SU-DHL-6 (cell line): ENCODE results near the gene TENM4.

Experiments used
- H2AFZ ChIP-seq: fragments of 200-600 bp; sonication (generic); 2 replicates; pipeline ENCODE4 v1.6.1; 2014; ENCODE audit warnings: low read depth, mild to moderate bottlenecking, moderate library complexity, mixed read lengths, antibody characterized with exemption, low read length; ENCODE audit not compliant: severe bottlenecking
- H3F3A ChIP-seq: fragments of 200-600 bp; shearing (Covaris generic); 2 replicates; pipeline ENCODE4 v1.6.0; 2016; ENCODE audit warnings: antibody characterized with exemption, mild to moderate bottlenecking; ENCODE audit not compliant: insufficient read depth
- H3K27ac ChIP-seq: fragments of 200-600 bp; sonication (generic); 2 replicates; pipeline ENCODE4 v1.5.1; 2016; ENCODE audit warnings: low read depth, mild to moderate bottlenecking, low read length, moderate library complexity, mixed read lengths
- H3K27me3 ChIP-seq: fragments of 200-600 bp; sonication (generic), shearing (Covaris generic); 2 replicates; pipeline ENCODE4 v1.6.0; 2014; ENCODE audit warnings: mild to moderate bottlenecking, low read length
- H3K36me3 ChIP-seq: fragments of 200-600 bp; sonication (generic); 2 replicates; pipeline ENCODE4 v1.6.1; 2014; ENCODE audit warnings: mild to moderate bottlenecking, low read length, mixed read lengths
- H3K4me2 ChIP-seq: fragments of 300-600, 200-600 bp; shearing (Covaris generic), sonication (generic); 2 replicates; pipeline ENCODE4 v1.6.0; 2014; ENCODE audit warnings: low read length, low read depth, mild to moderate bottlenecking; ENCODE audit not compliant: poor library complexity, severe bottlenecking
- H3K4me3 ChIP-seq: fragments of 200-600 bp; sonication (generic); 2 replicates; pipeline ENCODE4 v1.5.1; 2014; ENCODE audit warnings: antibody characterized with exemption, low read length, mild to moderate bottlenecking, mixed read lengths; ENCODE audit not compliant: insufficient read depth, poor library complexity, severe bottlenecking
- H3K79me2 ChIP-seq: fragments of 200-600 bp; sonication (generic); 2 replicates; pipeline ENCODE4 v1.6.1; 2014; ENCODE audit warnings: mild to moderate bottlenecking, low read length, moderate library complexity; ENCODE audit not compliant: insufficient read depth
- H3K9ac ChIP-seq: fragments of 200-600 bp; sonication (generic); 2 replicates; pipeline ENCODE4 v1.7.0; 2014; ENCODE audit warnings: mild to moderate bottlenecking, low read length
- H3K9me2 ChIP-seq: fragments of 200-600 bp; sonication (generic); replicated peaks from 2 replicates; pipeline ENCODE4 v1.6.1; 2014; ENCODE audit warnings: low read length; ENCODE audit not compliant: insufficient read depth
- H3K9me3 ChIP-seq: fragments of 200-600 bp; sonication (generic); 2 replicates; pipeline ENCODE4 v1.6.1; 2014; ENCODE audit warnings: low read length, mixed read lengths; ENCODE audit not compliant: insufficient read depth
- H4K20me1 ChIP-seq: fragments of 200-600 bp; sonication (generic); 2 replicates; pipeline ENCODE4 v1.6.1; 2014; ENCODE audit warnings: low read depth, mild to moderate bottlenecking, antibody characterized with exemption, low read length, moderate library complexity, mixed read lengths
- EZH2phosphoT487 ChIP-seq: fragments of 200-600 bp; sonication (generic), shearing (Covaris generic); conservative IDR thresholded peaks from 2 replicates; pipeline ENCODE4 v1.6.1; 2018; ENCODE audit warnings: mild to moderate bottlenecking, antibody characterized with exemption, low read length, moderate library complexity, mixed read lengths
- TF ChIP-seq, protein P1 (sequence below): fragments of 200-600 bp; sonication (generic); IDR thresholded peaks from one replicate; pipeline ENCODE4 v1.5.1; 2017; ENCODE audit warnings: antibody characterized with exemption, mild to moderate bottlenecking, low read length, moderate library complexity; ENCODE audit not compliant: insufficient read depth, poor library complexity, severe bottlenecking

TENM4 gene

DNA sequence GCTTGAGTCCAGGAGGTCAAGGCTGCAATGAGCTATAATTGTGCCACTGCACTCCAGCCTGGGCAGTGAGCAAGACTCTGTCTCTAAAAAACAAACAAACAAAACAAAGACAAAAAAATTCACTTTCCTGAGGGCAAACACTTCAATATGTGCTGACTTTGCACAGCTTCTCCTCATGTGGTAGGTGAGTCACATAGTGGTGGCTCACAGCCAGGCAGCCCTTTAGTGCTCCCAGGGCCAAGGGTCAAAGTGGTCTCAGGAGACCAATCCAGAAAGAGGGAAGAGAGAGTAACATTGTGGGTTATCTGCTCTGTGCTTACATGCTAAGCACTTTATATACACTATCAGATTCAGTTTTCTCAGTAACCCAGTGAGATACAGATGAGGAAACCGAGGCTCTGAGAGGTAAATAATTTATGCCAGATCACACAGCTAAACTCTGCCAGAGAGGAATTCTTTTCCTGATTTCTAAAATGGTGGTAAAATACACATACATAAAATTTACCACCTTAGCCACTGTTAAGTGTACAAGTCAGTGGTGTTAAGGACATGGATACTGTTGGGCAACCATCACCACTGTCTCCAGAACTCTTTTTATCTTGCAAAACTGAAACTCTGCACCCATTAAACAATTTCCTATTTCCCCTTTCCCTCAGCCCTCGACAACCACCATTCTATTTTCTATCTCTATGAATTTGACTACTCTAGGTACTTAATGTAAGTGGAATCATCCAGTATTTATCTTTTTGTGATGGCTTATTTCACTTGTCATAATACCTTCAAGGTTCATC is 634.4 kb downstream of the TENM4 start:
- H3K79me2 ChIP-seq, result no peaks in the 10 kb centered on the region
- no peaks in the 10 kb centered on the region for H3F3A ChIP-seq
- no peaks in the 10 kb centered on the region for H3K9me3 ChIP-seq
- no peaks in the 10 kb centered on the region for H4K20me1 ChIP-seq
- no peaks in the 10 kb centered on the region for H3K9me2 ChIP-seq
- no peaks in the 10 kb centered on the region for H3K27me3 ChIP-seq
- H3K27ac ChIP-seq, result no peak overlapping the region
- TF ChIP-seq, protein P1, sequence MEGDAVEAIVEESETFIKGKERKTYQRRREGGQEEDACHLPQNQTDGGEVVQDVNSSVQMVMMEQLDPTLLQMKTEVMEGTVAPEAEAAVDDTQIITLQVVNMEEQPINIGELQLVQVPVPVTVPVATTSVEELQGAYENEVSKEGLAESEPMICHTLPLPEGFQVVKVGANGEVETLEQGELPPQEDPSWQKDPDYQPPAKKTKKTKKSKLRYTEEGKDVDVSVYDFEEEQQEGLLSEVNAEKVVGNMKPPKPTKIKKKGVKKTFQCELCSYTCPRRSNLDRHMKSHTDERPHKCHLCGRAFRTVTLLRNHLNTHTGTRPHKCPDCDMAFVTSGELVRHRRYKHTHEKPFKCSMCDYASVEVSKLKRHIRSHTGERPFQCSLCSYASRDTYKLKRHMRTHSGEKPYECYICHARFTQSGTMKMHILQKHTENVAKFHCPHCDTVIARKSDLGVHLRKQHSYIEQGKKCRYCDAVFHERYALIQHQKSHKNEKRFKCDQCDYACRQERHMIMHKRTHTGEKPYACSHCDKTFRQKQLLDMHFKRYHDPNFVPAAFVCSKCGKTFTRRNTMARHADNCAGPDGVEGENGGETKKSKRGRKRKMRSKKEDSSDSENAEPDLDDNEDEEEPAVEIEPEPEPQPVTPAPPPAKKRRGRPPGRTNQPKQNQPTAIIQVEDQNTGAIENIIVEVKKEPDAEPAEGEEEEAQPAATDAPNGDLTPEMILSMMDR, result no peak
- no peak for TF ChIP-seq EZH2phosphoT487
- no peak overlapping the region for H3K9ac ChIP-seq
- H3K4me2 ChIP-seq, result no peak overlapping the region
- no peaks in the 10 kb centered on the region for H3K36me3 ChIP-seq
- no peak overlapping the region for H3K4me3 ChIP-seq
- no peak overlapping the region for H2AFZ ChIP-seq

DNA sequence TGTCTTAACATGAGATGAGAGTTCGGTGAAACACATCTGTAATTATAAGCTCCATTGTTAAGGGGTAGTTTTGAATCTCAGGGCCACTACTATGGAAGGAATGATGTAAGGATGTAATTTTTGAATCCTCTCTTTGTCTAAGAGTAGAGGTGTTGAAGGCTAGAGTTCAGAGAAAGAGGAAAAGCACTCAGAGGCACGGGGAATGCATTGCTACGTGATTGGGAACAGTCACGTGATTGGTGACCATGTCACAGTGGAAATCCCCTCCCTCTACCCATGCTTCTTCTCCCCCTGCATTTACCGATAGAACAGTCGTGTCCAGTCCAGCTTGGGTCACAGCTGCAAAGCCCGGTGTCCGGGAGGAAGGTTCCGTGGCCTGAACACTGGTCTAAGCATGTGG is 635.8 kb downstream of the TENM4 start:
- Histone ChIP-seq H4K20me1 (no peaks in the 10 kb centered on the region), H3K36me3 (no peaks in the 10 kb centered on the region), H3K27ac (no peak overlapping the region), H3K4me2 (no peak overlapping the region), H3K4me3 (no peak overlapping the region), H3K79me2 (no peaks in the 10 kb centered on the region), H3K27me3 (no peaks in the 10 kb centered on the region), H3K9me2 (no peaks in the 10 kb centered on the region), H3K9ac (no peak overlapping the region), H3F3A (no peaks in the 10 kb centered on the region), H3K9me3 (no peaks in the 10 kb centered on the region), H2AFZ (no peak overlapping the region)
- no peak for TF ChIP-seq EZH2phosphoT487
- TF ChIP-seq, protein P1, result no peak

- Histone ChIP-seq H3K4me3 (no peak overlapping the region), H3K36me3 (no peaks in the 10 kb centered on the region), H3F3A (no peaks in the 10 kb centered on the region), H3K27ac (no peak overlapping the region), H4K20me1 (no peaks in the 10 kb centered on the region), H3K9ac (no peak overlapping the region), H3K79me2 (no peaks in the 10 kb centered on the region), H3K9me3 (no peaks in the 10 kb centered on the region), H3K4me2 (no peak overlapping the region), H2AFZ (no peak overlapping the region), H3K9me2 (no peaks in the 10 kb centered on the region), H3K27me3 (no peaks in the 10 kb centered on the region)
- TF ChIP-seq EZH2phosphoT487, result no peak
- TF ChIP-seq, protein P1, result no peak
These were observed 636.8 kb downstream of the TENM4 start for GRCh38 chr11:78803995-78804394.
